Parathyroid adenoma (tissue), 2 donors: ENCODE data around the gene SEMA6A.
A peak's percentile ranks its signal among the peaks of the same experiment; 100 is the strongest.

Experiments
- H2AFZ ChIP-seq: fragments of 300-600 bp; sonication (generic); one replicate; pipeline ENCODE4 v1.7.0; 2017; ENCODE audit warnings: antibody characterized with exemption, mild to moderate bottlenecking
- H3K27ac ChIP-seq: fragments of 300-600 bp; sonication (generic); one replicate; pipeline ENCODE4 v1.7.0; 2017
- H3K27me3 ChIP-seq: fragments of 300-600 bp; sonication (generic); one replicate; pipeline ENCODE4 v1.7.0; 2017; ENCODE audit warnings: low read length; ENCODE audit not compliant: control insufficient read depth, insufficient read depth
- H3K36me3 ChIP-seq: fragments of 300-600 bp; sonication (generic); one replicate; pipeline ENCODE4 v1.7.0; 2017; ENCODE audit warnings: low read length; ENCODE audit not compliant: control insufficient read depth, insufficient read depth
- H3K4me1 ChIP-seq: fragments of 300-600 bp; sonication (generic); one replicate; pipeline ENCODE4 v1.7.0; 2017; ENCODE audit warnings: control low read depth
- H3K4me2 ChIP-seq: fragments of 300-600 bp; sonication (generic); one replicate; pipeline ENCODE4 v1.7.0; 2017; ENCODE audit warnings: low read length
- H3K4me3 ChIP-seq: fragments of 300-600 bp; sonication (generic); one replicate; pipeline ENCODE4 v1.7.0; 2017; ENCODE audit warnings: low read depth, low read length
- H3K79me2 ChIP-seq: fragments of 300-600 bp; sonication (generic); one replicate; pipeline ENCODE4 v1.7.0; 2017; ENCODE audit warnings: control low read depth
- H3K9ac ChIP-seq: fragments of 300-600 bp; sonication (generic); one replicate; pipeline ENCODE4 v1.7.0; 2017; ENCODE audit warnings: mild to moderate bottlenecking
- H3K9me3 ChIP-seq: fragments of 300-600 bp; sonication (generic); one replicate; pipeline ENCODE4 v1.7.0; 2017; ENCODE audit warnings: low read length; ENCODE audit not compliant: control insufficient read depth
- CTCF ChIP-seq: fragments of 300-600 bp; sonication (generic); IDR thresholded peaks from one replicate; pipeline ENCODE4 v1.7.0; 2017; ENCODE audit warnings: antibody characterized with exemption, mild to moderate bottlenecking
- donor health status: primary hyperparathyroidism.

Gene SEMA6A

GRCh38 chr5:116437351-116437705 is 137.3 kb downstream of the SEMA6A start:
- H3K4me2 ChIP-seq: no peak overlapping the region
- H3K27ac ChIP-seq: peak overlapping the region; percentile 2
- no peaks in the 10 kb centered on the region for H3K27me3 ChIP-seq
- H3K9ac ChIP-seq: no peak overlapping the region
- no peaks in the 10 kb centered on the region for H3K9me3 ChIP-seq
- H3K79me2 ChIP-seq: no peaks in the 10 kb centered on the region
- no peaks in the 10 kb centered on the region for H3K36me3 ChIP-seq
- no peak for TF ChIP-seq CTCF
- H3K4me3 ChIP-seq: no peak overlapping the region
- peak overlapping the region; percentile 61 for H2AFZ ChIP-seq
- H3K4me1 ChIP-seq: peaks cover 66% of the 10 kb centered on the region

GRCh38 chr5:116436674-116437350 is 137.8 kb downstream of the SEMA6A start:
- no peak for TF ChIP-seq CTCF
- Histone ChIP-seq H3K9me3 (no peaks in the 10 kb centered on the region), H3K27ac (peak overlapping the region; percentile 2)

GRCh38 chr5:116428966-116429365 is 145.7 kb downstream of the SEMA6A start:
- Histone ChIP-seq H3K4me2 (no peak overlapping the region), H3K79me2 (no peaks in the 10 kb centered on the region), H3K27me3 (no peaks in the 10 kb centered on the region), H3K36me3 (no peaks in the 10 kb centered on the region), H3K9me3 (no peaks in the 10 kb centered on the region), H3K4me3 (no peak overlapping the region), H3K27ac (peak overlapping the region; percentile 9), H3K4me1 (peaks cover 38% of the 10 kb centered on the region), H2AFZ (peak overlapping the region; percentile 75), H3K9ac (no peak overlapping the region)
- no peak for TF ChIP-seq CTCF

More at GRCh38 chr5:116436674-116437350, 137.8 kb downstream of the SEMA6A start:
- Histone ChIP-seq H3K4me2 (no peak overlapping the region), H2AFZ (peak overlapping the region; percentile 68), H3K79me2 (no peaks in the 10 kb centered on the region), H3K27me3 (no peaks in the 10 kb centered on the region), H3K36me3 (no peaks in the 10 kb centered on the region), H3K4me1 (peaks cover 62% of the 10 kb centered on the region), H3K9ac (no peak overlapping the region), H3K4me3 (no peak overlapping the region)

- TF ChIP-seq CTCF: no peak
- Histone ChIP-seq H3K9me3 (no peaks in the 10 kb centered on the region), H3K79me2 (no peaks in the 10 kb centered on the region), H3K27ac (peak overlapping the region; percentile 9), H3K27me3 (no peaks in the 10 kb centered on the region), H3K36me3 (no peaks in the 10 kb centered on the region), H2AFZ (peak overlapping the region; percentile 75), H3K4me3 (no peak overlapping the region), H3K9ac (no peak overlapping the region), H3K4me1 (peaks cover 38% of the 10 kb centered on the region), H3K4me2 (no peak overlapping the region)
Observed at GRCh38 chr5:116428413-116428812, 146.2 kb downstream of the SEMA6A start.

GRCh38 chr5:116424951-116425350 is 149.7 kb downstream of the SEMA6A start:
- no peak for TF ChIP-seq CTCF
- no peaks in the 10 kb centered on the region for H3K9me3 ChIP-seq
- no peak overlapping the region for H3K27ac ChIP-seq
- no peak overlapping the region for H3K9ac ChIP-seq
- no peaks in the 10 kb centered on the region for H3K79me2 ChIP-seq
- no peaks in the 10 kb centered on the region for H3K27me3 ChIP-seq
- H3K36me3 ChIP-seq: no peaks in the 10 kb centered on the region
- H3K4me2 ChIP-seq: no peak overlapping the region
- no peak overlapping the region for H2AFZ ChIP-seq
- H3K4me1 ChIP-seq: peaks cover 10% of the 10 kb centered on the region
- H3K4me3 ChIP-seq: no peak overlapping the region
